ENCODE results near the gene CATSPERZ.

CATSPERZ gene

GRCh38 chr11:64331569-64332371, 31.6 kb downstream of the CATSPERZ start:
- H3K4me3 Mint-ChIP-seq = peak overlapping the region; percentile 47 to 52
- no peaks in the 10 kb centered on the region for H3K9me3 Mint-ChIP-seq
- H3K27me3 Mint-ChIP-seq = no peaks in the 10 kb centered on the region
- DNase-seq (peak; percentile 72 to 80 (median 73)), ATAC-seq (replicated peaks) (peak; percentile 90)
- H3K27ac Mint-ChIP-seq = peak overlapping the region; percentile 11 to 42
- peaks cover 8 to 14% of the 10 kb centered on the region in 2 donors for H3K4me1 Mint-ChIP-seq (ENCODE audit: low read depth in 2 of 2)
- peaks cover 4% of the 10 kb centered on the region for H3K36me3 Mint-ChIP-seq (ENCODE audit: insufficient read depth)

DNA sequence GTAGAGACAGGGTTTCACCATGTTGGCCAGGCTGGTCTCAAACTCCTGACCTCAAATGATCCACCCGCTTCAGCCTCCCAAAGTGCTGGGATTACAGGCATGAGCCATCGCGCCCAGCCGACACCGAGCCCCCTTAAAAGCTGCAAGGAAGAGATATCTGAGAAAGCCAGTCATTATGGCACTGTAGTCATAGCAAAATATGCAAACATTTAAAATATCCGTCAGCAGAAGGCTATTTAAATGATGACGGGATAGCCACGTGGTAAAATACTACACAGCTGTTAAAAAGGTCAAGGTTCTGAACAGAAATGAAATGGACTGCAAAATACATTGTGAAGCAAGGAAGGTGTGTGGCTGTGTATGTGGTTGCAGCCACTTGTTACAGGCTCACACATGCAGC, 33.4 kb downstream of the CATSPERZ start:
- no peaks in the 10 kb centered on the region for H3K9me3 Mint-ChIP-seq
- DNase-seq (no peak), ATAC-seq (replicated peaks) (no peak)
- H3K36me3 Mint-ChIP-seq (ENCODE audit: insufficient read depth) = peaks cover 13% of the 10 kb centered on the region
- H3K4me1 Mint-ChIP-seq (ENCODE audit: low read depth in 2 of 2) = peaks cover 11 to 14% of the 10 kb centered on the region in 2 donors
- H3K27ac Mint-ChIP-seq = no peak overlapping the region
- H3K27me3 Mint-ChIP-seq = no peaks in the 10 kb centered on the region
- no peak overlapping the region for H3K4me3 Mint-ChIP-seq

DNA sequence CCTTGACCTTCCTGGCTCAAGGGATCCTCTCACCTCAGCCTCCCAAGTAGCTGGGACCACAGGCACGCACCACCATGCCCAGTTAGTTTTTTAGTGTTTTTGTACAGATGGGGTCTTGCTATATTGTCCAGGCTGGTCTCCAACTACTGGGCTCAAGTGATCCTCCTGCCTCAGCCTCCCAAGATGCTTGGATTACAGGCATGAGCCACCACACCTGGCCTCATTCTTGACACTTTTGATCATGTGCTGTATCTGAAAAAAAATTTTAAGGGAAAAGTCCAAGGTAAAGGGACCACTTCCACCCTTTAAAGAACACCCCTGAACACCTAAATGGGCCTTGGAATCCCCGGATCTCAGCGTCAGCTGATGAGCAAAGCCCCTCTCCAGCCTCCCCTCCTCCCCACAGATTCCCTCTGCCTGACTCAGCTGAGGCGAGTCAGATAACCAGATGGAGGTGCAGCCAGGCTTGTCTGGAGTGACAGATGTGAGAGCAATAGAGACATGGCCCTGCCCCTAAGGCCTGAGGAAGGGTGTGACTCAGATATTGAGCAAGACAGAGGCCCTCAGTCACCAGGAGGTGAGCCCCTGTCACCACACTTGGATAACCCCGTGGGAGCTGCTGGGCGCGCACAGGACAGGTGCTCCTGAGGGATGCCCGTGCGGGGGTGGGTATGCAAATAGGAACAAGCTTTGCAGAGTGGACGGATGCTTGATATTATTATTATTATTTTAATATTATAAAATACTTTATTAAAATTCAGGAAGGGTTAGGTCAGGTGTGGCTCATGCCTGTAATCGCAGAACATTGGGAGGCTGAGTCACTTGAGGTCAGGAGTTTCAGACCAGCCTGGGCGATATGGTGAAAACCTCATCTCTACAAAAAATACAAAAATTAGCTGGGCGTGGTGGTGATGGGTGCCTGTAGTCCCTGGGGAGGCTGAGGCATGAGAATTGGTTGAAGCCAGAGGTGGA, 34.9 kb downstream of the CATSPERZ start:
- peaks cover 20% of the 10 kb centered on the region for H3K36me3 Mint-ChIP-seq (ENCODE audit: insufficient read depth)
- no peak for DNase-seq
- H3K4me1 Mint-ChIP-seq (ENCODE audit: low read depth in 2 of 2) = peaks cover 24% of the 10 kb centered on the region in 2 donors
- H3K27ac Mint-ChIP-seq = no peak overlapping the region
- no peaks in the 10 kb centered on the region for H3K9me3 Mint-ChIP-seq
- no peaks in the 10 kb centered on the region for H3K27me3 Mint-ChIP-seq
- no peak for ATAC-seq (replicated peaks)
- H3K4me3 Mint-ChIP-seq = no peak overlapping the region

GRCh38 chr11:64337538-64338249, 37.5 kb downstream of the CATSPERZ start:
- Mint-ChIP-seq H3K27ac (peak overlapping the region in 1 of 2 donors; percentile 60), H3K4me1 (ENCODE audit: low read depth in 2 of 2) (peaks cover 26 to 41% of the 10 kb centered on the region in 2 donors), H3K27me3 (no peaks in the 10 kb centered on the region), H3K4me3 (peak overlapping the region in 1 of 2 donors; percentile 8), H3K9me3 (no peaks in the 10 kb centered on the region), H3K36me3 (ENCODE audit: insufficient read depth) (peaks cover 31% of the 10 kb centered on the region)
- ATAC-seq (replicated peaks) (no peak), DNase-seq (no peak)

DNA sequence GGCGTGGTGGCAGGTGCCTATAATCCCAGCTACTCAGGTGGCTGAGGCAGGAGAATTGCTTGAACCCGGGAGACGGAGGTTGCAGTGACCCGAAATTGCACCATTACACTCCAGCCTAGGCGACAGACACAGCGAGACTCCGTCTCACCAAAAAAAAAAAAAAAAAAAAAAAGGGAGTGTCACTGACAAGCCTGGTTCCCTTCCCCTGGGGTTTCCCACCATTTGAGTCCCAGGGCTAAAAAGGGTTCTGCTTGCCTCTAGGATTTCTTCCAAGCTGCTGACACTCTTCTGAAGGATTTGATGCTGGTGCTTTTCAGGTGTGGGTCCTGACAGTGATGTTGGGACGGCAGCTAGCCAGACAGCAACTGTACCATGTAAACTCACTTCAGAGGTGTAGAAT, 38.6 kb downstream of the CATSPERZ start:
- Mint-ChIP-seq H3K27ac (peak overlapping the region; percentile 98 to 99), H3K4me3 (peak overlapping the region; percentile 93 to 94), H3K27me3 (no peaks in the 10 kb centered on the region), H3K4me1 (ENCODE audit: low read depth in 2 of 2) (peaks cover 26 to 44% of the 10 kb centered on the region in 2 donors), H3K9me3 (no peaks in the 10 kb centered on the region), H3K36me3 (ENCODE audit: insufficient read depth) (peaks cover 31% of the 10 kb centered on the region)
- ATAC-seq (replicated peaks) (no peak), DNase-seq (no peak)

GRCh38 chr11:64339286-64339685, 39.1 kb downstream of the CATSPERZ start:
- Mint-ChIP-seq H3K4me1 (ENCODE audit: low read depth in 2 of 2) (peaks cover 26 to 45% of the 10 kb centered on the region in 2 donors), H3K36me3 (ENCODE audit: insufficient read depth) (peaks cover 31% of the 10 kb centered on the region), H3K9me3 (no peaks in the 10 kb centered on the region), H3K27me3 (no peaks in the 10 kb centered on the region), H3K27ac (peak overlapping the region; percentile 98 to 99), H3K4me3 (peak overlapping the region; percentile 93 to 94)
- DNase-seq (no peak), ATAC-seq (replicated peaks) (no peak)

GRCh38 chr11:64339754-64340408, 39.7 kb downstream of the CATSPERZ start, which contains the start of gene CCDC88B:
Gene CCDC88B (plus strand): TSS chr11:64340204. CDS start chr11:64340267, 63 bp downstream.
- peak; percentile 88 to 90 (median 90) for DNase-seq
- Mint-ChIP-seq H3K4me3 (peak within 1 kb of the TSS; percentile 93 to 94), H3K9me3 (no peaks in the 10 kb centered on the region), H3K36me3 (ENCODE audit: insufficient read depth) (peaks cover 31% of the 10 kb centered on the region), H3K27ac (peak within 1 kb of the TSS; percentile 98 to 99), H3K27me3 (no peaks in the 10 kb centered on the region), H3K4me1 (ENCODE audit: low read depth in 2 of 2) (peaks cover 26 to 48% of the 10 kb centered on the region in 2 donors)
- ATAC-seq (replicated peaks) = peak; percentile 92

DNA sequence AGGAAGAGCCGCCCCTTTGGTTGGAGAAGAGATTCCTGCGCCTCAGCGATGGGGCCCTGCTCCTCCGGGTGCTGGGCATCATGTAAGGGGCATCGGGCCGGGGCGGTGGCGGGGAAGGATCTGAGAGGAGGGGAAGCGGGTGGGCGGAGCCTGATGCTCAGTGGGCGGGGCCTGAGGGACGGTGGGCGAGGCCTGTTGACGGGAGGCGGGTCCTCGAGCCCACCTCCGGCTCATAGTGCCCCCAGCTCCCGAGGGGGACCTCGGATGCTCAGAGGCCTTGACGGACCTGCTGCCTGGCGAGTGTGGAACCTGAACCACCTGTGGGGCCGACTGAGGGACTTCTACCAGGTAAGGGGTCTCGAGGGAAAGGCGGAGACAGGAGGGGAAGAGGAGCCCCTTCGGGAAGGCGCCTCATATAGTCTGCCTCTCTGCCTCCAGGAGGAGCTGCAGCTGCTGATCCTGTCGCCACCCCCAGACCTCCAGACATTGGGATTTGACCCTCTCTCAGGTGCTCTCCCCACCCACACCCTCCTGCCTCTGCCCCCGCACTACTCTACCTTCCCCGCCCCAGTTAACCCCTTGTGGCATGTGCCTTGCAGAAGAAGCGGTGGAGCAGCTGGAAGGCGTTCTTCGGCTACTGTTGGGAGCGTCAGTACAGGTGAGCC, 40.6 kb downstream of the CATSPERZ start:
- peaks cover 31 to 53% of the 10 kb centered on the region in 2 donors for H3K4me1 Mint-ChIP-seq (ENCODE audit: low read depth in 2 of 2)
- peak; percentile 74 to 80 (median 75) for DNase-seq
- H3K36me3 Mint-ChIP-seq (ENCODE audit: insufficient read depth) = peaks cover 31% of the 10 kb centered on the region
- no peaks in the 10 kb centered on the region for H3K27me3 Mint-ChIP-seq
- H3K27ac Mint-ChIP-seq = peak overlapping the region; percentile 98 to 99
- no peaks in the 10 kb centered on the region for H3K9me3 Mint-ChIP-seq
- H3K4me3 Mint-ChIP-seq = peak overlapping the region; percentile 93 to 94
- ATAC-seq (replicated peaks) = peak; percentile 37

DNA sequence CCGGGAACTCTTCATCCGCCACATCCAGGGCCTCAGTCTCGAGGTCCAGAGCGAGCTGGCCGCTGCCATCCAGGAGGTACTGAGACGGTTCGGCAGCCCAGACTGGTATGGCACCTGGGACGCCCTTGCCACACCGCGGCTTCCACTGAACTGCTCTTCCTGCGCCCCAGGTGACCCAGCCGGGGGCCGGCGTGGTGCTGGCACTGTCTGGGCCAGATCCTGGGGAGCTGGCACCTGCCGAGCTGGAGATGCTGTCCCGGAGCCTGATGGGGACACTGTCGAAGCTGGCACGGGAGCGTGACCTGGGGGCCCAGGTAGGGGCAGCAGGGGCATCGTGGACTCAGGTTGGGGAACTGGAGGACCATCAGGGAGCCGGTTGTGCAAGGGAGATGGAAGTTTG, 41.3 kb downstream of the CATSPERZ start:
- Mint-ChIP-seq H3K27me3 (no peaks in the 10 kb centered on the region), H3K4me3 (peak overlapping the region; percentile 93 to 94), H3K9me3 (no peaks in the 10 kb centered on the region), H3K36me3 (ENCODE audit: insufficient read depth) (peaks cover 35% of the 10 kb centered on the region), H3K4me1 (ENCODE audit: low read depth in 2 of 2) (peaks cover 31 to 53% of the 10 kb centered on the region in 2 donors), H3K27ac (peak overlapping the region; percentile 28 to 99)
- ATAC-seq (replicated peaks) = no peak
- DNase-seq = no peak

DNA sequence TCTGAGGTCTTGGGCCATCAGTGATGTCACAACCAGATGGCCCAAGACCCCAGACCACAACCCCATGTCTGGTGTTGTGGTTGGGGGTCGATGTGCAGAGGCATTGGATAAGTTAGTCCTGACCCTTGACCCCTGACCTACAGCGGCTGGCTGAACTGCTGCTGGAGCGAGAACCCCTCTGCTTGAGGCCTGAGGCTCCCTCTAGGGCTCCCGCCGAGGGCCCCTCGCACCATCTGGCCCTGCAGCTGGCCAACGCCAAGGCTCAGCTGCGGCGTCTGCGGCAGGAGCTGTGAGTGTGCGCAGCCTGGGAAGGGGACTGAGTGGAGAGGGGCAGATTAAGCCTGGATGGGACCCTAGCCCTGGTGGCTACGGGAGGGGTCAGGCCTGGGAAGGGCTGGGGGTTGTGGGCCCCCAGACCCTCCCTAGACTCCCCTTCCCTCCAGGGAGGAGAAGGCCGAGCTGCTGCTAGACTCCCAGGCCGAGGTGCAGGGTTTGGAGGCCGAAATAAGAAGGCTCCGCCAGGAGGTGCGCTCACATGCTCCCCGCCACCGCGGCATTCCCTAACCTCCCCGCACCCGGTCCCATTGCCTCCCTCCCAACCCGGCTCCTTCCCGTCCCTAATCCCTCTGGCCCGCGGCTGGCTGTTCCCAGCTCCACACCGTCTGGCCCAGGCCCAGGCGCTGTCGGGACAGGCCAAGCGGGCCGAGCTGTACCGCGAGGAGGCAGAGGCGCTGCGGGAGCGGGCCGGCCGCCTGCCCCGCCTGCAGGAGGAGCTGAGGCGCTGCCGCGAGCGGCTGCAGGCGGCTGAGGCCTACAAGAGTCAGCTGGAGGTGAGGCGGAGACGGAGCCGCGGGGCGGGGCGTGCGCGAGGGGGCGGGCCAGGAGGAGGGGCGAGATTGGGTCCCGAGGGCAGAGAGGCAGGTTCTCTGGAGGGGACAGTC, 42.0 kb downstream of the CATSPERZ start:
- peaks cover 42% of the 10 kb centered on the region for H3K36me3 Mint-ChIP-seq (ENCODE audit: insufficient read depth)
- peak overlapping the region; percentile 28 to 49 for H3K27ac Mint-ChIP-seq
- peaks cover 31 to 53% of the 10 kb centered on the region in 2 donors for H3K4me1 Mint-ChIP-seq (ENCODE audit: low read depth in 2 of 2)
- ATAC-seq (replicated peaks) = peak; percentile 62
- no peaks in the 10 kb centered on the region for H3K9me3 Mint-ChIP-seq
- no peaks in the 10 kb centered on the region for H3K27me3 Mint-ChIP-seq
- peak overlapping the region; percentile 93 to 94 for H3K4me3 Mint-ChIP-seq
- DNase-seq = peak; percentile 93 to 94 (median 93)
